ENCODE results near the gene IFIT1B.

- TF ChIP-seq CTCF (IDR thresholded peaks at IDR 0.05 in 2 of 3, conservative IDR thresholded peaks at IDR 0.05 in 1 of 3; ENCODE audit: borderline replicate concordance in 1 of 3, insufficient read depth in 1 of 3, low read depth in 2 of 3, low read length in 2 of 3) (no peak), POLR2AphosphoS5 (IDR thresholded peaks at IDR 0.05; ENCODE audit: low read depth, low read length) (no peak), ATF3 (IDR thresholded peaks at IDR 0.05) (no peak), MAX (IDR thresholded peaks at IDR 0.05) (no peak), YY1 (IDR thresholded peaks at IDR 0.05; ENCODE audit: extremely low read depth, insufficient replicate concordance, low read depth, low read length) (no peak), ZFX (IDR thresholded peaks at IDR 0.05) (no peak), POLR2A (IDR thresholded peaks at IDR 0.05; ENCODE audit: borderline replicate concordance, extremely low read depth, insufficient read depth, insufficient read length) (no peak), CEBPB (IDR thresholded peaks at IDR 0.05; ENCODE audit: low read depth) (no peak)
- TF ChIP-seq, protein P1, sequence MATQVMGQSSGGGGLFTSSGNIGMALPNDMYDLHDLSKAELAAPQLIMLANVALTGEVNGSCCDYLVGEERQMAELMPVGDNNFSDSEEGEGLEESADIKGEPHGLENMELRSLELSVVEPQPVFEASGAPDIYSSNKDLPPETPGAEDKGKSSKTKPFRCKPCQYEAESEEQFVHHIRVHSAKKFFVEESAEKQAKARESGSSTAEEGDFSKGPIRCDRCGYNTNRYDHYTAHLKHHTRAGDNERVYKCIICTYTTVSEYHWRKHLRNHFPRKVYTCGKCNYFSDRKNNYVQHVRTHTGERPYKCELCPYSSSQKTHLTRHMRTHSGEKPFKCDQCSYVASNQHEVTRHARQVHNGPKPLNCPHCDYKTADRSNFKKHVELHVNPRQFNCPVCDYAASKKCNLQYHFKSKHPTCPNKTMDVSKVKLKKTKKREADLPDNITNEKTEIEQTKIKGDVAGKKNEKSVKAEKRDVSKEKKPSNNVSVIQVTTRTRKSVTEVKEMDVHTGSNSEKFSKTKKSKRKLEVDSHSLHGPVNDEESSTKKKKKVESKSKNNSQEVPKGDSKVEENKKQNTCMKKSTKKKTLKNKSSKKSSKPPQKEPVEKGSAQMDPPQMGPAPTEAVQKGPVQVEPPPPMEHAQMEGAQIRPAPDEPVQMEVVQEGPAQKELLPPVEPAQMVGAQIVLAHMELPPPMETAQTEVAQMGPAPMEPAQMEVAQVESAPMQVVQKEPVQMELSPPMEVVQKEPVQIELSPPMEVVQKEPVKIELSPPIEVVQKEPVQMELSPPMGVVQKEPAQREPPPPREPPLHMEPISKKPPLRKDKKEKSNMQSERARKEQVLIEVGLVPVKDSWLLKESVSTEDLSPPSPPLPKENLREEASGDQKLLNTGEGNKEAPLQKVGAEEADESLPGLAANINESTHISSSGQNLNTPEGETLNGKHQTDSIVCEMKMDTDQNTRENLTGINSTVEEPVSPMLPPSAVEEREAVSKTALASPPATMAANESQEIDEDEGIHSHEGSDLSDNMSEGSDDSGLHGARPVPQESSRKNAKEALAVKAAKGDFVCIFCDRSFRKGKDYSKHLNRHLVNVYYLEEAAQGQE (IDR thresholded peaks at IDR 0.05; ENCODE audit: low read depth), result no peak
These were observed 43.2 kb downstream of the IFIT1B start for GRCh38 chr10:89421018-89421476.

All from HCT116 (cell line).